Thyroid gland (tissue), 4 donors: ENCODE data around the gene TMEM239. TPM values are rescaled to one million over a fixed set of nuclear protein-coding genes. Genes with fewer than 3 reads are reported as not detected.

Experiments used
- DNase-seq, 2 donors: peaks; one replicate each; pipeline ENCODE4 v3.0.0-alpha.2; 2019
- H3K27ac ChIP-seq, 3 donors: fragments of 200-600 bp; sonication (generic); 1 replicate in 2 of 3; 2 replicates in 1 of 3; pipeline ENCODE4 v1.5.1; 2016 to 2019; ENCODE audit warnings: mild to moderate bottlenecking in 1 of 3, moderate library complexity in 1 of 3
- H3K27me3 ChIP-seq: fragments of 200-600 bp; sonication (generic); one replicate; pipeline ENCODE4 v1.5.1; 2019
- H3K36me3 ChIP-seq, 2 donors: fragments of 200-600 bp; sonication (generic); one replicate each; pipeline ENCODE4 v1.5.1; 2016 to 2019
- H3K4me1 ChIP-seq, 2 donors: fragments of 200-600 bp; sonication (generic); one replicate each; pipeline ENCODE4 v1.5.1; 2017 to 2019
- H3K4me3 ChIP-seq, 3 donors: fragments of 200-600 bp; sonication (generic); replicated peaks in 1 of 3; 1 replicate in 2 of 3; 2 replicates in 1 of 3; pipeline ENCODE4 v1.5.1; 2016; ENCODE audit warnings: mild to moderate bottlenecking in 1 of 3
- H3K9me3 ChIP-seq: fragments of 200-600 bp; sonication (generic); one replicate; pipeline ENCODE4 v1.5.1; 2017
- POLR2A ChIP-seq, 2 donors: fragments of 450-650 bp; IDR thresholded peaks; one replicate each; pipeline ENCODE4 v1.6.1; 2017; ENCODE audit warnings: antibody characterized with exemption in 2 of 2, mild to moderate bottlenecking in 2 of 2, moderate library complexity in 1 of 2
- WGBS, 2 donors: methylation state at CpG; one replicate each; pipeline ENCODE4 v1.1.5; 2017; 5-methylcytosine and 5-hydroxymethylcytosine counted together
- intact Hi-C: fragments of 100-400 bp; cut with DNase I; formaldehyde crosslinking; loops from one replicate; pipeline ENCODE4 v1.15.1; 2023
- total RNA-seq, 4 donors: library from RNA; depleted of rRNA; stranded (reverse); fragments of >200 nt; gene quantifications; one replicate each; pipeline ENCODE4 v1.2.3, GENCODE V29; 2016
- TF ChIP-seq, protein P1 (sequence below), 6 experiments: fragments of 200-600 bp in 3 of 6; fragments of 450-650 bp in 3 of 6; sonication (generic) in 3 of 6; IDR thresholded peaks; one replicate each; pipeline ENCODE4 v1.5.1; 2016 to 2019; ENCODE audit warnings: antibody characterized with exemption in 6 of 6, mild to moderate bottlenecking in 2 of 6, inconsistent platforms in 1 of 6, moderate library complexity in 1 of 6

The TMEM239 gene
- total RNA-seq, 4 donors from 2014 or later = not detected

DNA sequence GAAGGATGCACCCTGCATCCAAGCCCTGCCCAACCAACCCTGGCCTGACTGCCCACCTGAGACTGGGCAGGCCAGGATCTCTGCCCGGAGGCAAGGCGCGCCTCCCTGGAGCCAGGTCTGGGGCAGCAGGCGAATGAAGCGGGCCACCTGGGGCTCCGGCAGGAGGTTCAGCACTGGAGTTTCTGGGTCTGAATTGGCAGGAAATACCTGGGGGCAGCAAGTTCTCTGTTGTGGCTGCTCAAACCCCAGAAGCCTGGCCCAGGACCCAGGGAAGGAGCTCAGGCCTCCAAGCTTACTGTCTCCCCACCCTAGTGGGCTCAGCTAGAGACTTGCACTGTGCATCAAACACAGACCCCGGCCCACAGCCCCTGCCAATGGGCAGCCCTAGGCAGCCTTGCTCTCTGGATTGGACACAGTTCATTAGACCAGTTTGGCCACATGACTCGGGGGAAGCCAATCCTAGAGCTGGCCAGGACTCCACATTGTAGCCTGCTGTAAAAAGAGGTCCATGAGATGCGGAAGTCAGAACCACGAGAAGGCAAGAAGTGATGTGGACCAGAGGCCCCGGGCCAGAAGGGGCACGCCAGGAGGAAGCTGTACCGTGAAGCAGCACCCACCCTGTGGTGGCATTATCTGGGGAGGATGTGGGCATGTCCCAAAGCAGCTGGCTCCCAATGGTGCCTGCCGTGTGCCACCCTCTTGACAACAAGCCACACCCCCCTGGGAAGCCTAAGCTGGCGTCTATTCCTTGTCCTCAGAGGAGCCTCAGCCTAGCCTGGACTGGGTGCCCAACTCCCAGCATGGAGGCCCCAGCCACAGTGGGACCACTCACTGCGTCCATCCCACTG is 18.8 kb upstream of the TMEM239 start:
- 88 to 90% methylated on average over 12 to 16 of the region's 16 CpGs for WGBS, 2 donors
- Histone ChIP-seq H3K9me3 (no peaks in the 10 kb centered on the region), H3K4me3 (no peak overlapping the region), H3K36me3 (no peaks in the 10 kb centered on the region), H3K27me3 (no peaks in the 10 kb centered on the region), H3K27ac (no peak overlapping the region), H3K4me1 (peaks cover 11 to 12% of the 10 kb centered on the region in 2 donors)
- DNase-seq = no peak
- TF ChIP-seq POLR2A (IDR thresholded peaks at IDR 0.05) = no peak
- TF ChIP-seq, protein P1, sequence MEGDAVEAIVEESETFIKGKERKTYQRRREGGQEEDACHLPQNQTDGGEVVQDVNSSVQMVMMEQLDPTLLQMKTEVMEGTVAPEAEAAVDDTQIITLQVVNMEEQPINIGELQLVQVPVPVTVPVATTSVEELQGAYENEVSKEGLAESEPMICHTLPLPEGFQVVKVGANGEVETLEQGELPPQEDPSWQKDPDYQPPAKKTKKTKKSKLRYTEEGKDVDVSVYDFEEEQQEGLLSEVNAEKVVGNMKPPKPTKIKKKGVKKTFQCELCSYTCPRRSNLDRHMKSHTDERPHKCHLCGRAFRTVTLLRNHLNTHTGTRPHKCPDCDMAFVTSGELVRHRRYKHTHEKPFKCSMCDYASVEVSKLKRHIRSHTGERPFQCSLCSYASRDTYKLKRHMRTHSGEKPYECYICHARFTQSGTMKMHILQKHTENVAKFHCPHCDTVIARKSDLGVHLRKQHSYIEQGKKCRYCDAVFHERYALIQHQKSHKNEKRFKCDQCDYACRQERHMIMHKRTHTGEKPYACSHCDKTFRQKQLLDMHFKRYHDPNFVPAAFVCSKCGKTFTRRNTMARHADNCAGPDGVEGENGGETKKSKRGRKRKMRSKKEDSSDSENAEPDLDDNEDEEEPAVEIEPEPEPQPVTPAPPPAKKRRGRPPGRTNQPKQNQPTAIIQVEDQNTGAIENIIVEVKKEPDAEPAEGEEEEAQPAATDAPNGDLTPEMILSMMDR (IDR thresholded peaks at IDR 0.05) = no peak
- intact Hi-C loops = no loop called here

DNA sequence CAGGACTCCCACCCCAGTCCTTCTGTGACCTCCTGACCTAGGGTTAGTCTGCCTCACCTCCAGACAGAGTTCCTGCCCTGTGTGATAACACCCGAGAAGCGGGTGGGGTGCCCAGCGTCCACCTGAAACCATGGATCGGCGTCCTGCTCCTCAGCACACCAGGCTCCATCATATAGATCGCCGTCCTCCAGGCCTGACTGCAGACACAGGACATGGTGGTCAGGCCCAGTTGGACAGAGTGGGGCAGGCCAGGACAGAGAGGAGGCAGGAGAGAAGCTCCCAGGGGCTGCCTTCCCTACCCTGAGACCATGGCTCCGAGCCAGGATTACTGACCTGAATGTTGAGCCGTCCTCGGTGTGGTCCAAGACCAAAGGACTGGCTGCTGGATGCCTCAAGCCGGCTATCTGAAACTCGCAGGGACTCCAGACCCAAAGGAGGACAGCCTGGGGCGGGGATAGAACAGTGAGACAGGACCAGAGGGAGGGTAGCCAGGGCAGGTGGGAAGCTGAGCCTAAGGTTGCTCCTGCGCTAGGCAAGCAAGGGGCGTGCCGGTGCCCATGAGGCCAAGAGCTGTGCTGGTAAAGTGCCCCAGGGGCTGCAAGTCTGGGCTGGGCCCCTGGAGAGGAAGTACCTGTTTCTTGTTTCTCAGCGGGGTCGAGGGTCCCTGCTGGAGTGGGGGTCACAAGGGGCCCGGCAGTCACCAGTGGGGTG is 17.9 kb upstream of the TMEM239 start:
- intact Hi-C loops = no loop called here
- DNase-seq = no peak
- Histone ChIP-seq H3K9me3 (no peaks in the 10 kb centered on the region), H3K4me1 (peaks cover 11 to 12% of the 10 kb centered on the region in 2 donors), H3K27ac (no peak overlapping the region), H3K36me3 (no peaks in the 10 kb centered on the region), H3K4me3 (no peak overlapping the region), H3K27me3 (no peaks in the 10 kb centered on the region)
- TF ChIP-seq, protein P1 (IDR thresholded peaks at IDR 0.05) = no peak
- TF ChIP-seq POLR2A (IDR thresholded peaks at IDR 0.05) = no peak
- 90 to 91% methylated on average over 14 to 19 of the region's 19 CpGs for WGBS, 2 donors

DNA sequence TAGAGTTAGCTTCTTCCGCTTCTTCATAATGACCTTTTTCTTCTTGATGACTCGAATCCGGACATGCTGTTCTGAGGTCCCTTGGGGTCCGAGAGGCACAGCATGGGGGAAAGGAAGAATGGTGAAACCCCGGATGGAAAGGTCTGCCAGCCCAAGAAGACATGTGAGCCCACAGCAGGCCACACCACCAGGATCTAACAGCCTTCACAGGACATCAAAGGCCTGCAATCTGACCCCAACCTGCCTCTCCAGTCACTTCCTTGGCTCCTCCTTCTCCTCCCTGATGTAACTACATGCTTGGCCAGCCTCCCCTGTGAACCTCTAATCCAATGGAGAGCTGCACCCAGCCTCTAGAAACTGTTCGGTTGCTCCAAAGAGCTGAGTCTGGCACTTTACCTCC is 17.4 kb upstream of the TMEM239 start:
- Histone ChIP-seq H3K4me3 (no peak overlapping the region), H3K27me3 (no peaks in the 10 kb centered on the region), H3K27ac (no peak overlapping the region), H3K4me1 (peaks cover 11 to 12% of the 10 kb centered on the region in 2 donors), H3K36me3 (no peaks in the 10 kb centered on the region), H3K9me3 (no peaks in the 10 kb centered on the region)
- 77 to 83% methylated on average over 6 of the region's 6 CpGs for WGBS, 2 donors
- intact Hi-C loops = no loop called here
- DNase-seq = no peak
- no peak for TF ChIP-seq POLR2A (IDR thresholded peaks at IDR 0.05)
- TF ChIP-seq, protein P1 (IDR thresholded peaks at IDR 0.05) = no peak

DNA sequence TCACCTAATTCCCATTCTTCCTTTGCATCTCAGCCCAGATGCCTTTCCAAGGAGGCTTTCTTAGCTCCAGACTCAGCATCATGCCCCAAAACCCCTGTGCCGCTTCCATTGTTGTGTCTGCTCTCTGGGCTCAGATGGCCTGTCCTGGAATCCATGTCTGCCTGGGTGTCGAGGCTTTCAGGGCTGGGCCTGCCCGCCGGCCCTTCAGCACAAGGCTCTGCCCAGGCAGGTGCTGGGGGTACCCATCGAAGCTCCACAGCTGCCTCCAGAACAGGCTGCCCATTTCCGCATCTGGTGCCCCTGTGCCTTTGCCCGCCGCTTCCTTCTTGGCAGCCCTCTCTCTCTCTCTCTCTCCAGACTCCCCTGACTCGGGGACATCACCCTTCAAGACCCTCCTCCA is 16.9 kb upstream of the TMEM239 start:
- no peak for DNase-seq
- no peaks in the 10 kb centered on the region for H3K36me3 ChIP-seq
- intact Hi-C loops = no loop called here
- TF ChIP-seq POLR2A (IDR thresholded peaks at IDR 0.05) = no peak
- TF ChIP-seq, protein P1 (IDR thresholded peaks at IDR 0.05) = no peak
- H3K4me3 ChIP-seq = no peak overlapping the region
- 63 to 79% methylated on average over 9 of the region's 9 CpGs for WGBS, 2 donors
- no peak overlapping the region for H3K27ac ChIP-seq
- H3K4me1 ChIP-seq = peaks cover 11 to 12% of the 10 kb centered on the region in 2 donors
- H3K9me3 ChIP-seq = no peaks in the 10 kb centered on the region
- H3K27me3 ChIP-seq = no peaks in the 10 kb centered on the region
